DMS79 (cell line): ENCODE results near the gene WNT5B.

Source experiments
- DNase-seq: peaks from one replicate; lab custom pipeline; 2025; lab: John Stamatoyannopoulos, UW

The WNT5B gene

DNA sequence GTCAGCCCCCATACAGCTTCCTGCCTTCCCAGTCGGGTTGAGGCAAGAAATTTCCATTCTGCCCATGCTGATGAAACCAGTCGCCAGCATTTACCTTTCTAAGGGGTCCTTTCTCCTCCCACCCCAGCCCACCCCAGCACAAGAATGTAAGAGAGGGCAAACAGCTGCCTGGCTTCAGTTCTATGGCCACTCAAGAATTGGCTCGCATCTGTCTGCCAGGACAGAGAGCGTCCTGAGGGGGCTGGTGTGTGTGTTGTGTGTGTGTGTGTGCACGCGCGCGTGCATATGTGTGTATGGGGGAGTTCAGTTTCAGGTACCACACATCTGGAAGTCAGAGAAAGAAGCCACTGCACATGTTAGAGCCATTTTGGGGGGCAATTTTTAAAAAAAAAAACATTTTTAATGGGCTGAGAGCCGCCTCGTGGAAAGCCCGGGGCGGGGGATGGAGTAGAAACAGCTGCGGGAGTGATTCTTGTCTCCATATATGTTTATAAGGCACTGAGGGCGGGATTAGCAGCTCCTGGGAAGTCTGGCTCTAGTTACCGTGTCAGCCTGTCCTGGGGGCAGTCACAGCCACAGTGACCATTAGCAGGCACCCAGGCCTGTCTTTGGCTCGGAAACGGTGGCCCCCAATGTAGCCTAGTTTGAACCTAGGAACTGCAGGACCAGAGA lies at the start of gene WNT5B:
WNT5B (plus strand) TSS at position 566 of the 672 bp plus-strand sequence. CDS start 2,124 bp downstream, outside the sequence.
- no peak for DNase-seq

DNA sequence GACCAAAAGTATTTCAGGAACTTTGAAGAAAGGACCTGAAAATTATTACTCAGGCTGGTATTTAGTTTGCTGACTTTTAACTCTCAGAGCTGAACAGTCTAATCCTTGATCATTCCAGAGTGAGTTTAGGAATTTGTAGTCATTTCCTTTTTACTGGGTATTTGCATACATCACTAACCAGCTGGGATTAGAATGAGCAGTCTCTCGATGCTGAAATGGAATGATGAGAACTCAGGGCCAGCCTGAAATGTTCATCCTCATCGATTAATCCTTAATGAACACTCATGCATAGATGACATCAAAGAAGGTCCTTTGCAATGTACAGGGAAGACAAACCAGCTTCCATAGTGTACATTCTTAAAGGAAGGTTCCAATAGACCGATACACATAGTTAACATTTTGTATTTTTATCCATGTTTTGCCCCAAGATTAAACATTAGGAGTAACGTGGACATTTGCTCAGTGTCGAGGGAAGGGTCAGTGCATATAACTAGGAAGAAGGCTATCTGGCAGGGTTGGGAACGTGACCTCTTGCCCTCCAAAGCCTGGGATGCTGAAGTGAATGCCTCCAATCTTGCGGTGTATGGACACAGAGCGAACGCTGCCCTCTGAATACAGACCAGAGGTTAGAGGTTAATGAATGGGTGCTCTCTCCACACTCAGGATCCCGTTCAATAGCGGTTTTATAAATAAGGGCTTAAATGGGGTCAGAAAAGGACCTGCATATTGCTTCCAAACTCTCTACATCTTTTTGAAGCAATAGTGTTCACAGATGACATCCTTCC lies 49.2 kb upstream of the WNT5B start:
- DNase-seq, result no peak

DNA sequence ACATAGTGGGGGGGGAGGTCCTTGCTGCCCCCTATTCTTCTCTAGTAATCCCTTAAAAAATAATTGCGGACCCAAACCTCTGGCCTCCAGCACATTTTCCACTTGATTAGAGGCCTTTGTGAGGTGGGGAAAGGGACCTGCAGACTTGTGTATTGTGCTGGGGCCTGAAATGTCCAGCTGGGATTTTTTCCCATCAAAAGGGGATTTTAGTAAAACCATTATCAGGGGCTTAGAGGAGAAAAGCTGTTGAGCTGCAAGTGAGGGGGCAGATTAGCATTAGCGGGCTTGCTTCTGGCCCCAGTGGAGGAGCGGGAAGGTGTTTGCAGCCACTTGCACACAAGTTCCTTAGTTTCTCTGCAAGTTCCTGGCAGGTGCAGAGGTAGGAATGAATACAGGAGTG lies 48.5 kb upstream of the WNT5B start:
- DNase-seq, result no peak

DNA sequence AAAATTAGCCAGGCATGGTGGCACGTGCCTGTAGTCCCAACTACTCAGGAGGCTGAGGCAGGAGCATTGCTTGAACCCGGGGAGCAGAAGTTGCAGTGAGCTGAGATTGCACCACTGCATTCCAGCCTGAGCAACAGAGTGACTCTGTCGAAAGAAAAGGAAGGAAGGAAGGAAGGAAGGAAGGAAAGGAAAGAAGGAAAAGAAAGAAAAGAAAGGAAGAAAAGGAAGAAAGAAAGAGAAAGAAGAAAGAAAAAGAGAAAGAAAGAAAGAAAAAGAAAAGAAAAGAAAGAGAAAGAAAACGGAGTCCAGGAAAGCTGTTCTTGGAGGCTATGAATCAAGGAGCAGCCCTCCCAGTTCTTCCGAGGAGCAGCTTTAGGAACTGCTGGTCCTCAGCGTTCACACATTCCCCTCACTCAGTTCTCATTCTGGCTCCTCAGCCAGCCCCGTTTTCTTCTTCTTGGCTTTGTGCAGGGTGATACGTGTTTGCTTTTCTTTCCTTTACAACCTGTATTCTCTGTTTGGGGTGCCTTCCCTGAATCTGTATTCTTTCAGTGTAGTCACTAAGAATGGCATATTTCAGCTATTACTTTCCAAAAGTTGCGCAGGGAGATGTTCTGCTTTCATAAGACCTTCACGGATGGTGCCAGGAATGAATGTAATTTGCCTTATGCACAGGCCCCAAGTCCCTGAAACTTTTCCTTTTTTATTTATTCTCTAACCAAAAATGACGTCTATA lies 46.9 kb upstream of the WNT5B start:
- DNase-seq, result no peak

DNA sequence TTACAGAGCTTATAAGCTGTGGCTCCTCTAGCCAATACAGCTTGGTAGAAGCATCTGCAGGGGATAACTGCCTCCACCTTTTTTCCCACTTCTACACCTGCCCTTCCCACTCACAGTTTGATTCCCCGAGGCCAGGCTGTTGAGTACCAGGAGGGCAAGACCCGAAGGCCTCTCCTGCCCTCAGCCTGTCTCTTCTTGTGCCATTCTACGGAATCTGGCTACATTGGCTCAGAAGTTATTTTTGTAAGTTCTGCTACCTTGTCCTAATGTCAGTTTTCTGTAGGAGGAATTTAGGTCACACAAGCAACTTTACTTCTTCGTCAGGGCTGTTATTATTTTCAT lies 46.4 kb upstream of the WNT5B start:
- DNase-seq, result no peak

DNA sequence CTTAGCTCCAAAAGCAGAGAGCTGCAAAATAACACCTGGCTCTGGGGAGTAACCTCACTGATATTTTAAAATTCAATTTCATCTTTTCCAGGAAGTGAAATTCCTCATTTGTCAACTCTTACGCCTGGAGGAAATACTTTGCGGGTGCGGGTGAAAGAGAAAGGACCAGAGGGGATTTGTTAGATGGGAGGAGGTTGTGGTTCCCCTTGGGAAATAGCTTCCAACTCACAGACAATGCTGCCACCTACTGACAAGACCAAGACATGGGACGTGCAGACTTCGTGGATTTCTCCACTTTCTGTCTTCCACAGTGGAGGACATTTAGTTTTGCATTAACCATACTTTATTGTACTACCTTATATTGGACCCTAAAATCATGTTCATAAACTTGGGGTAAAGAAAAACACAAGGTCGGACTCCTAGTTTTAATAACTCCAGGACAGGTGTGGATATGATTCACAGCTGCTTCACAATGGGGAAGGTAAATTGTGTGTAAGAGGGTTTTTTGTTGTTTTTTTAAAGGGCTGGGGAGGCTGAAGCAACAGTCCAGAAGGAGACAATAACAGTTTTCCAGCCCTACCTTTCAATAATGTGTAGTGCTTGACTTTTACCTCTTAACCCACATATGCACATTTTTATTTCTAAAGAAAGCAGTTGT lies 45.5 kb upstream of the WNT5B start:
- peak; percentile 44 for DNase-seq

DNA sequence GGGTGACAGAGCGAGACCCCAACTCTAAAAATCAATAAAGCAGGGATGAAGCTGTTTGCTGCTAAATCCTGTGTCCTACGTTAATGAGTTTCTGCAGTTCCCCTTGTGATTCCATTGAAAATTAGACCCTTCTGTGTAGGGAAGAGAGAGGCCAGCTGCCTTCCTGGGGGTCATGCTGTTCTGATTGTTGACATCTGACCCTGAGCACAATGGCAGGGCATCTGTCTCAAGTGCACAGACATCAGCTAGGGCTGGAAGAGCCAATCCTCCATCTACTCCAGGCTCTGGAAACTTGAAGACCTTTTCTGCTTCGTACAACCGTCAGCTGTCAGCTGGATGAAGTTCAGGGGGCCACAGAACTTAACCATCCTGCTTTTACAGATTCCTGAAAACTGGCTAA lies 44.7 kb upstream of the WNT5B start:
- no peak for DNase-seq

DNA sequence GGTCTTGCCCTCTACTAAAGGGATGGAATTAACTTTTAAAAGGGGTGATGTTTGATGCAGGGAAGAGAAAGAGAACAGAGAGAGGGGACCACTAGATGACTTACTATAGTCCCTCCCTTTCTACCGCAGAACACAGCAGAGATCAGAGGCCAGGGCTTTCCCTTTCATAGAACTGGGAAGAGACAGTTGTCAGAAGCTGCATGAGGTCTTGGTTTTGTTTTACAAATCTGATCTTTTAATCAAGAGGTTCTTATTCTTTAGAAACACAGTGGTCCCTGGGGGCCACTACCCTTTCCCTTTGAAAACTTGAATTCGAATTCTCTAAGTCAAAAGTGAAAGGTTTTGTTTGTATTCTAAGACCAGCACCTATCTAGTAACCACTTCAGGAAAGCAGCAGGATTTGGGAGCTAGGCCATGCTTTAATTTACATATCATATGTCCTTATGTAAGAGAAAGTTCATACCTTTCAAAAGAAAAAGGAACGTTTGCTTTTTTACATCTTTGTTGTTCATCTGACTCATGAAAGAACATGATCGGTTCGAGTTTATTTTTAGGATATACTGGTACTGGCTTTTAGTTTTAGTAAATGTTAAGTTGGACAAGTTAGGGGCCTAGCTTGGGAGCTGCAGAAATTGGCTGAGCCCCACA lies 41.0 kb upstream of the WNT5B start:
- DNase-seq, result no peak

DNA sequence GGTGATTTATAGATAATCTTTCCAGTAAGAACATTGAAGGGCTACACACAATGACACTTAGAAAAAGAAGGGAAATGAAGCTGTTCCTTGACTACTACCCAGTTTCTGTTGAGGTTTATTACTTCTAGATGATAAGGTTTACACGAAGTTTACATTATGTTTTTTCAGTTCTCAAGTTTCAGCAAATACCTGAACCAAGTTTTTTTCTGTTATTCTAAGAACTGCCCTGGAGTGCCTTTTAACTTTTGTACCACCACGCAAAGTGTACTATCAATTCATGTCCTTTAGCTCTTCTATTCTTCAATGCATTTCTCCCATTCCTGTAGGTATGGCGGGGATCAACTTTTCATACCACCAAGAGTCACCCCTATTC lies 40.5 kb upstream of the WNT5B start:
- no peak for DNase-seq

DNA sequence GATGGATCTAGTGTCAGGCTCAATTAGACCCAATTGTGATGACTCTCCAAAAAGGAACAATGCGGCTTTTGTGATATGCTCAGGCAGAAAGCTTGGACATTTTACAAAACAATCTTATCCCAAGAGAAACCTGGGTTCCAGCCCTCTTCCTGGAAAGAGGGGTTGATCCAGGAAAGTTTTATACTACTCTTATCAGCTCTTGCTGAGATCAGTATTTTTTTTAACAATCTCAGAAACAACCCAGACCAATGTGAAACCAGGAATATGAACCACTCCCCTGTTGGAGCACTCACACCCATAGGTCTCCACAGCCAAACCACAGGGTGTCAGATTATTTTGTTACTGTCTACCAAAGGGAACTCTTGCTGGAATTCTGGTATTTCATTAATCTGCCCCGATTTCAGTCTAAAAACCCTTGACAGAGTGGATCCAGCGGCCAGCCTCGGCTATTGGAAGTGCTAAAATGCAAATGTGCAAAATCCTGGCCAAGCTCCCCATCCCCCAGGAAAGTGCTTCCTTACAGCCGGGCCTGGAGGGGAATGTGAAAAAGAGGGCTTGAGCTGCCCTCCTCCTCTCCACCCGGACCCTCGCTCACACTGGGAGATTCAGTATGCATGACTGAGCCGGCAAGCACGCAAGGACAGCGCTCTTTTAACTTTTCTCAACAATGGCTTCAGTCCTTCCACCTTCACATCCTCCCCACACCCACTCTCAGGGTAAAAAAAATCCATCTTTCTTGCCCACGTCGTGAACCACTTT lies 38.6 kb upstream of the WNT5B start:
- DNase-seq, result no peak

DNA sequence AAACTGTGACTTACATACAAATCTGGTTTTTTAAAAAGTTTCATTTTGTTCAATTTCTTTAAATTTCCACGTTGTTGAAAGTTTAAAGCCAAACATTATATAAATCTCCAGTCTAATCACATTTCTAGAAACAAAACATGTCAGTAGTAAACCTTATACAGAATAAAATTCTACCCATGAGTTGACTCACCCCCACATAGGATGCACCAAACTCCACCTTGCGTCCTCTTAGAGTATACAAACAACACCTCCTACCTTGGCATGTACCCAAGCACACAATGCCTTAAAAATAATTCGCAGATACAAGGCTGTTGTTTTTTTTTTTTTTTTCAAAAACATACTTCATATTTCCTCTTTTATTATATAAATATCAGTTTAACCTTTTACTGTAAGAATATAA lies 38.0 kb upstream of the WNT5B start:
- no peak for DNase-seq

DNA sequence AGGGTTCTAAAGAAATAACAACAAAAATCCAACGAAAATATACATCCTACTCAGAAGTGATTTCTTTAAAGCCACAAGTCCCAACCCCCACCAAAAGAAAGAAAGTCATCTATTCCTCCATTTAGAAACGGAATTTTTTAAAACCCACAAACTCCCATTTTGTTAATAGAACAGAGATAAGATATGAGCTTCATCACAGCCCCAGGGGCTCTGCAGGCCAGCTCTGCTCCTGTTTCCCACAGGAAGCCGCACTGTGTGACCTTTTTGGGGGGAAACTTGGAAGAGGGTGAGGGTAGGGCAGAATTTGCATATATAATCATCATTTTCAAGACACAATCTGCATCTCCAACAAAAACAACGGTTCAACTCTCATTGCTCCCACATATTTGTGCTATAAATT lies 37.5 kb upstream of the WNT5B start:
- no peak for DNase-seq

DNA sequence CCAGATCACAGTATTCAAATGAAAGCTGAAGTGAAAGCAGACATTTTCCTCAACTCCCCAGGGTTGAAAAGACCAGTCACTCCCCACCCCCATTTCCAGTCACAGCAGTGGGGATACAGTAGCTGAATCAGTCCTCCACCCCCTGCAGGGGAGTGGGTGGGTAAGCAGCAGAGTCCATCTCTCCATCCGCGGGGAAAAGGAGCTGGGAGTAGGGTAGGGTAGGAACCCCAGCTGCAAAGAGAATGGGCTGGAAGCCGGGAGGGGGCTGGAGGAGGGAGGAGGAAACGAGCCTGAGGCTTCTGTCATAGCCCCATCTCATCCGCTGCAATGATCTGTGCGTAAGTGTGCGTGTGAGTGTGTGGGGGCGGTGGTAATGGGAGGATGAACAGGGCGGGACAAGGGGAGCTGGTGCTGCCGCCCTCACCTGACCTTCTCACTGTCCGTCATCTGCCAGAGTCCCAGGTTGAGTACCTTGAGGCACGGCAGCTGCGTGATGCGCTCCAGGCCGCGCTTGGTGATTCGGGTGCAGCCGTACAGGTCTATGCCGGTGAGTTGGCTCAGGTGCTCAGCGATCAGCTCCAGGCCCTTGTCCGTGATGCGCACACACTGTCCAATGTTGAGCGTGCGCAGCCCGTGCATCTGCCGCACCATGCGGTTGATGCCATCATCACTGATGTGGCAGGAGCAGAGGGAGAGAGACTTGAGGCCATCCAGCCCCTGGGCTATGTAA lies 36.4 kb upstream of the WNT5B start:
- no peak for DNase-seq

DNA sequence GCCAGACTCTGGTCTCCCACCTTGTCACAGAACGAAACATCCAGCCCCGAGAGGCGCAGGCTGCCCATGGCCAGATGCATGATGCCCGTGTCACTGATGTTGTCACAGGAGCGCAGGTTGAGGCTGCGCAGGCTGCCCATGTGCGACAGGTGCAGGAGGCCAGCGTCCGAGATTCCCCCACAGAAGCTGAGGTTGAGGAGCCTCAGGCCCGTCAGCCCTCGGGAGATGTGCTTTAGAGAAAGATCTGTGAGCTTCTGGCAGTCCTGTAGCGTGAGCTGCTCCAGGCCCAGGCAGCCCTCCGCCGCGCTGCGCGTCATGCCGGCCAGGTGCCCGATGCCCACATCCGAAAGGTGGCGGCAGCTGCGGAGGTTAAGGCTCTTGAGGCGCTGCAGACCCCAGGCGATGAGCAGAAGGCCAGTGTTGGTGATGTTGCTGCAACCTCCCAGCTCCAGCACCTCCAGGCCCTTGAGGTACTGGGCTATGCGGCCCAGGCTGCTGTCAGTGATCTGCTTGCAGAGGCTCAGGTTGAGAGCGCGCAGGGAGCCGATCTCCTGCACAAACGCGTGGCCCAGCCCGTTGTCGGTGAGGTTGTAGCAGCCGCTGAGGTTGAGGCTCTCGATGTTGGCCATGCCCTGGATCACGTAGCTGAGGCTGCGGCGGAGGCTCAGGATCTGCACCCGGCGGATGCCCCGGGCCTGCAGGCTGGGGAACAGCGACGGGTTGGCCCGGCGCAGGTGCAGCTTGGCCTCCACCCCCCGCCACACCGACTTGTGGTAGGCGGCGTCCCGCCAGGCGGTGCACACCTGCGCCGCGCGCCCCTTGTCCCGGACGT lies 35.6 kb upstream of the WNT5B start:
- no peak for DNase-seq

DNA sequence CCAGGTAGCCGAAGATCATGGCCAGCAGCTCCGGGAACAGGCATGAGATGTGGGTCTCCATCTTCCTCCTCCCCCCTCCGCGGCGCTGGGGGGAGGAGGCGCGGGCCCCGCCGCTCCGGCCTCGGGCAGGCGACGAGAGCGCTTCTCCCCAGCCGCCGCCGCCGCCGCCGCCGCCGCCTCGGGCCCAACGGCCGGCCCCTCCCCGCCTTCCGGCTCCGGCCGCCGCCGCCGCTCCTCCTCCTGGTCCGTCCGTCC lies 35.1 kb upstream of the WNT5B start:
- DNase-seq, result no peak

DNA sequence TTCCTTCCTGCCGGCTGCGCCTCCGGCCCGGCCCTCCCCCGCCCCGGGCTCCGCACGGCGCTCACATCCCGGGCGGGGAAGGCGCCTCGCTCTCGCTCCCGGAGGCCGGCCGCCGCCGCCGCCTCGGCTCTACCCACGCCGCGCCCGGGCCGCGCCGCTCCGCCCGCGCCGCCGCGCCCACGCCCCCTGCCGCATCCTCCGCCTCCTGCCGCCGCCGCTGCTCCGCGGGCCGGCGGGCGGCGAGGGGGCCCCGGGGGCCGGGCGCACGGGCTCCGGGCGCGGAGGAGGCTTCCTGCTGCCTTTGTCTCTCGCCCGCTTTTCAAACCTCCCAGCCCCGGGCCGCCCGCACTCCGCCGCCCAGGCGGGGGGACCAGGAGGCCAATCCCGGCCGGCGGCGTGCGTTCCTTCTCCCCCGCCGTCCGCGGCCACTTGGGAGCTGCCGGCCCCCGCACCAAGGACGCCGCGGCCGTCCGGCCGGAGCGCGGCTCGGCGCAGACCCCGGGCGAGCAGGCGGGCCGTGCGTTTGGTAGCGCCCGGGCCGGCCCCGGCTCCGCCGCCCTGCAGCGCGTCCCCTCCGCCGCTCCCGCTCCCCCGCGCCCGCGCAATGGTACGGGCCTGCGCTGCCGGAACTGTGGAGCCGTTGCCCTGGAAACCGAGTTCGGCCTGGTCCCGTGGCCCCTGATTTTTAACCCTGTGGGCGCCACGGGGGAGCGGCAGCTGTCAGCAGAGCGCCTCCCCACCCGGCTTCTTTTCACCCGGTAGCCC lies 34.6 kb upstream of the WNT5B start, which contains the start of gene FBXL14:
FBXL14 (minus strand) TSS at position 321 of the 765 bp plus-strand sequence. CDS start 515 bp downstream, outside the sequence.
- peak; percentile 46 for DNase-seq

DNA sequence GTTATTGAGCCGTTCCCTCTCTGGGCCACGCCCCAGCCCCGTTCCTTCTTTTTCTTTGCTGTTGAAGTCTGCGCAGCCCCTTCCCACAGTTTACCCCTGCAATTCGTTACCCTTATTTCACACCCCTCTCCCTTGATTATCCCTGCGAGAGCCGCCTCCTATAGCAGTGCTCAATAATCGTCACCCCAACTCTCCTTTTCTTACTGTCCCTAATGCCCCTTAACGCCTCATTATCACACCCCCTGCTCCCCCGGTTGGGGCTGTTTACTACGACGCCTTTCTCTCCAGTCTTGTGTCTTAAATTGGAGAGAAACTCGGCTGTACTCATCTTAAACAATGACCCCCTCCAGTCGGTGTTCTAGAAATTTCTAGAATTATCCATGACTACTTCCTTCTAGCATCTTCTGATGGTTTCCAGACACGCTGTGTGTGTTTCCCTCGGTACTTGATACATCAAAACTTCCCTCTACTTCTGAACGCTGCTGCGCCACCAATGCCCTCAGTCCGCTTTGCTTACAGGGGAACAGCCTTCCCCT lies 33.9 kb upstream of the WNT5B start:
- DNase-seq, result no peak

DNA sequence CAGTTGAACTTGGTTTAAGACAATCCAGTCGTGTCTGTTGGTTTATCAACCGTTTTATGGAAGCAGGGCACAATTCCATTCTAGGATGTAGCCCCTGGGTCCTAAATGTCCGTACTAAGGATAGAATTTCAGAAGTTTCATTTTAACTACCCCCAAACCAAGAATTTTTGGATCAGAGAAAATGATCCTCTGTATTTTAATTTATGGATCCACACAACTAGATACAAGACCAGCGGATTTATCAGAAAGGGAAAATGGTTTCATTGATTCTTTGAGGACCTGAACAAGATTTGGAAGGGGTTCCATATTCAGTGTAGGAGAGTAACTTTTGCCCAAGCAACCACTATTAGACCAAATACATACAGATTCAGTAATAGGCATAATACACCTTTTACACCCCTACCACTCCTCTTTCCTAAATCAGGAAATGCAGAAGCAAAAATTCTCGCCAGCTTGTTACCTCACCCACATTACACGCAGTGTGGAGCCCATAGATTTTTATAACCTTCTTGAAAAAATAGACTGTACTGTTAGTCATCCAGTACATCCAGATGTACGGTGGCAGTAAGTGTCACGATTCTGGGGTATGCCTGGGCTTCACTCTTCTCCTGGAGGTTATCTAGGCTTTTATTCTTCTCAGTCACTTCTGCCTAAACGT lies 33.2 kb upstream of the WNT5B start:
- DNase-seq, result no peak
